ENCODE data around the gene HGS.

DNA sequence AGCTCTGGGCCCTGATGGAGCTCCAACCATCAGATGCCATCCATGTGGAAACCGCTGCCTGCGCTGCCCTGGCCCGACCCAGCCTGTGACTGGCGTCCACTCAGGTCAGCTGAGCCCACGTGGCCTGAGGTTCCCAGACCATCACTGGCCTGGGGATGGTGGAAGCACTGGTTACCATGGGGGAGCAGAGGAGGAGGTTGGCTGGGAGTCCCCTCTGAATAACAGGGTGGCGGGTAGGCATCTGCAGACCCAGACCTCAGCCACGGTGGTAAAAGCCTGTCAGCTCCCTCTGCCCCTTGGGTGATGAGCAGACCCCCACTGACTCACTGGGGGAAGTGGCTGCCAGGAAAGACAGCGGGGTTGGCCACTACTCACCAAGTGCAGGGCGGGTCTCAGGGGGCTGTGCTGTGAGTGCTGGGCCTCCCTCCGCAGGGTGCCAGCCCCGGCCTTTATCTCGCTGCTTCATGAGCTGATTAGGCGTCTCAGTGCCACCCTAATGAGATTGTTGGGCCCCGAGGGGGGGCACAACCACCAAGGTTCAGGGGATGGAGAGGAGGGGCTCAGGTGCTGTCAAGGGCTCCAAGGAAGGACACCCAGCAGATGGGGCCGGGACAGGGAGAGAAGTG lies 27.6 kb upstream of the HGS start, which contains the start of gene PDE6G:
- no peak for TF ChIP-seq SP1 (IDR thresholded peaks at IDR 0.05)
- TF ChIP-seq, protein P1, sequence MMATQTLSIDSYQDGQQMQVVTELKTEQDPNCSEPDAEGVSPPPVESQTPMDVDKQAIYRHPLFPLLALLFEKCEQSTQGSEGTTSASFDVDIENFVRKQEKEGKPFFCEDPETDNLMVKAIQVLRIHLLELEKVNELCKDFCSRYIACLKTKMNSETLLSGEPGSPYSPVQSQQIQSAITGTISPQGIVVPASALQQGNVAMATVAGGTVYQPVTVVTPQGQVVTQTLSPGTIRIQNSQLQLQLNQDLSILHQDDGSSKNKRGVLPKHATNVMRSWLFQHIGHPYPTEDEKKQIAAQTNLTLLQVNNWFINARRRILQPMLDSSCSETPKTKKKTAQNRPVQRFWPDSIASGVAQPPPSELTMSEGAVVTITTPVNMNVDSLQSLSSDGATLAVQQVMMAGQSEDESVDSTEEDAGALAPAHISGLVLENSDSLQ (IDR thresholded peaks at IDR 0.05) = no peak
- TF ChIP-seq ARNT (IDR thresholded peaks at IDR 0.05) = no peak
- TF ChIP-seq TARDBP (IDR thresholded peaks at IDR 0.05) = no peak
- TF ChIP-seq HDGF (IDR thresholded peaks at IDR 0.05; ENCODE audit: borderline replicate concordance) = no peak
- no peak for TF ChIP-seq FOXM1 (IDR thresholded peaks at IDR 0.05; ENCODE audit: borderline replicate concordance)
- TF ChIP-seq SUZ12 (IDR thresholded peaks at IDR 0.05) = no peak
- TF ChIP-seq FOXA1 (IDR thresholded peaks at IDR 0.05) = no peak
- no peak for TF ChIP-seq ZNF384 (IDR thresholded peaks at IDR 0.05)
- no peak for TF ChIP-seq BHLHE40 (IDR thresholded peaks at IDR 0.05; ENCODE audit: borderline replicate concordance)
- TF ChIP-seq NFRKB (IDR thresholded peaks at IDR 0.05) = no peak
